Esophagus muscularis mucosa (tissue), 4 donors: ENCODE data around the gene PAEP. TPM values are rescaled to one million over a fixed set of nuclear protein-coding genes. Genes with fewer than 3 reads are reported as not detected.

Source experiments
- DNase-seq: peaks from one replicate; pipeline ENCODE4 v3.0.0-alpha.2; 2017; ENCODE audit errors: extremely low spot score
- H3K27ac ChIP-seq, 4 donors: fragments of 200-600 bp; sonication (generic); replicated peaks in 1 of 4; 1 replicate in 3 of 4; 2 replicates in 1 of 4; pipeline ENCODE4 v1.5.1; 2016 to 2019; ENCODE audit warnings: mild to moderate bottlenecking in 1 of 4
- H3K27me3 ChIP-seq, 4 donors: fragments of 200-600 bp; sonication (generic); one replicate each; pipeline versions ENCODE4 v1.5.1 to v1.6.0; 2016 to 2019
- H3K36me3 ChIP-seq, 4 donors: fragments of 200-600 bp; sonication (generic); one replicate each; pipeline ENCODE4 v1.5.1; 2016 to 2019
- H3K4me1 ChIP-seq, 4 donors: fragments of 200-600 bp; sonication (generic); one replicate each; pipeline ENCODE4 v1.5.1; 2016 to 2019
- H3K4me3 ChIP-seq, 4 donors: fragments of 200-600 bp; sonication (generic); 1 replicate in 2 of 4; 2 replicates in 2 of 4; pipeline ENCODE4 v1.5.1; 2016 to 2019; ENCODE audit warnings: mild to moderate bottlenecking in 4 of 4, moderate library complexity in 1 of 4
- H3K9me3 ChIP-seq, 4 donors: fragments of 200-600 bp; sonication (generic); 1 replicate in 3 of 4; 2 replicates in 1 of 4; pipeline ENCODE4 v1.5.1; 2016 to 2019
- CTCF ChIP-seq, 3 experiments: fragments of 200-600 bp in 2 of 3; fragments of 450-650 bp in 1 of 3; sonication (generic) in 2 of 3; IDR thresholded peaks; one replicate each; pipeline ENCODE4 v1.5.1; 2017 to 2019; ENCODE audit warnings: antibody characterized with exemption in 3 of 3, mild to moderate bottlenecking in 2 of 3, moderate library complexity in 1 of 3
- EP300 ChIP-seq: sonication (generic); formaldehyde crosslinking; IDR thresholded peaks from one replicate; pipeline ENCODE4 v1.6.1; 2017; ENCODE audit warnings: antibody characterized with exemption
- POLR2A ChIP-seq: fragments of 450-650 bp; IDR thresholded peaks from one replicate; pipeline ENCODE4 v1.6.1; 2017; ENCODE audit warnings: antibody characterized with exemption, moderate library complexity, mild to moderate bottlenecking, low read depth
- POLR2AphosphoS5 ChIP-seq, 2 donors: sonication (generic); formaldehyde crosslinking; IDR thresholded peaks; one replicate each; pipeline ENCODE4 v1.6.1; 2017; ENCODE audit warnings: antibody characterized with exemption in 2 of 2
- WGBS: methylation state at CpG from one replicate; pipeline ENCODE4 v1.1.5; 2018; 5-methylcytosine and 5-hydroxymethylcytosine counted together
- intact Hi-C: fragments of 100-400 bp; cut with DNase I; formaldehyde crosslinking; loops from one replicate; pipeline ENCODE4 v1.15.1; 2023
- total RNA-seq, 4 donors: library from RNA; depleted of rRNA; stranded (reverse); fragments of >200 nt; gene quantifications; one replicate each; pipeline versions ENCODE4 v1.1.0 to v1.2.1, GENCODE V29; 2016

Gene PAEP
- total RNA-seq, 4 donors from 2014 or later: not detected

GRCh38 chr9:135613946-135614805 is 52.6 kb downstream of the PAEP start:
- Histone ChIP-seq H3K9me3 (no peaks in the 10 kb centered on the region), H3K27ac (no peak overlapping the region), H3K4me3 (no peak overlapping the region), H3K27me3 (peaks cover 0 to 90% (median 0%) of the 10 kb centered on the region in 4 donors), H3K4me1 (no peaks in the 10 kb centered on the region), H3K36me3 (no peaks in the 10 kb centered on the region)
- DNase-seq: peak; percentile 62
- no peak for TF ChIP-seq CTCF (IDR thresholded peaks at IDR 0.05)
- WGBS: 78% methylated on average over 13 of the region's 34 CpGs
- intact Hi-C loops: no loop called here

GRCh38 chr9:135614821-135615665 is 53.5 kb downstream of the PAEP start:
- no peaks in the 10 kb centered on the region for H3K36me3 ChIP-seq
- H3K9me3 ChIP-seq: no peaks in the 10 kb centered on the region
- H3K27me3 ChIP-seq: peaks cover 0 to 91% (median 0%) of the 10 kb centered on the region in 4 donors
- H3K27ac ChIP-seq: no peak overlapping the region
- H3K4me1 ChIP-seq: no peaks in the 10 kb centered on the region
- WGBS: 78% methylated on average over 9 of the region's 29 CpGs
- no peak overlapping the region for H3K4me3 ChIP-seq
- TF ChIP-seq CTCF (IDR thresholded peaks at IDR 0.05) (no peak), POLR2A (no peak), POLR2AphosphoS5 (IDR thresholded peaks at IDR 0.05) (no peak), EP300 (no peak)
- DNase-seq: peak; percentile 89
- intact Hi-C loops: no loop called here

- H3K4me1 ChIP-seq: no peaks in the 10 kb centered on the region
- no peak overlapping the region for H3K27ac ChIP-seq
- peaks cover 0 to 85% (median 0%) of the 10 kb centered on the region in 4 donors for H3K27me3 ChIP-seq
- no peak for TF ChIP-seq EP300
- no peak for TF ChIP-seq POLR2AphosphoS5 (IDR thresholded peaks at IDR 0.05)
- no peak for TF ChIP-seq CTCF (IDR thresholded peaks at IDR 0.05)
- no peak for TF ChIP-seq POLR2A
- H3K4me3 ChIP-seq: no peak overlapping the region
- WGBS: 61% methylated on average over 24 of the region's 31 CpGs
- no peaks in the 10 kb centered on the region for H3K36me3 ChIP-seq
- DNase-seq: peak; percentile 86
- intact Hi-C loops: no loop called here
- no peaks in the 10 kb centered on the region for H3K9me3 ChIP-seq
Measured at GRCh38 chr9:135615666-135616618, 54.4 kb downstream of the PAEP start.

Other genes with a start within 250 kb of the PAEP start
- gene PPP1R26, start 82.0 kb upstream of the PAEP start, total RNA-seq: 10 to 100 TPM in 3 of 4 donors, 1 to 10 TPM in 1; 10.0 to 31.1 (median 18.2) TPM
- gene MRPS2, start 61.1 kb upstream of the PAEP start, total RNA-seq: 10 to 100 TPM; 19.5 to 47.3 (median 37.9) TPM
- not detected for gene LCN1, start 40.3 kb upstream of the PAEP start, total RNA-seq
- gene OBP2A, start 15.6 kb upstream of the PAEP start, total RNA-seq: not detected
- gene GLT6D1, start 77.8 kb downstream of the PAEP start, total RNA-seq: not detected
- gene LCN9, start 101.6 kb downstream of the PAEP start, total RNA-seq: not detected
- gene SOHLH1, start 137.7 kb downstream of the PAEP start, total RNA-seq: not detected
- under 1 TPM in 2 of 4 donors, not detected in 2; 0.06 to 0.17 TPM for gene KCNT1, start 140.4 kb downstream of the PAEP start, total RNA-seq